Right ventricle myocardium inferior (tissue), 1 donor: Measurements from ENCODE around the gene SLF2. TPM values are rescaled to one million over a fixed set of nuclear protein-coding genes. Genes with fewer than 3 reads are reported as not detected.

Source experiments
- microRNA-seq: library from miRNA; unstranded; fragments of <30 nt; microRNA quantifications from one replicate; pipeline ENCODE4 v1.2.0, GENCODE V29; 2020
- total RNA-seq: library from RNA; stranded (reverse); fragmentation: NEBNext Ultra II Directional; extraction: Animal tissue kit (Norgen Biotek cat#: 25700); gene quantifications from one replicate; pipeline ENCODE4 v1.2.1, GENCODE V29; 2021
- donor health status: DM: no; HTN: yes; CAD: no; lungs with severe emphysema.

Gene SLF2
- total RNA-seq, 1 donor from 2014 or later, result 17.0 TPM

Small RNA genes lying within 50 kb of the gene (microRNA-seq; reads per million reads assigned to microRNA genes)
- not detected for gene MIR608

Other genes starting within 250 kb of the SLF2 start
- gene PAX2, start 167.4 kb upstream of the SLF2 start, total RNA-seq, result not detected
- gene SEMA4G, start 56.5 kb downstream of the SLF2 start, total RNA-seq, result 1.5 TPM
- gene MRPL43, start 74.5 kb downstream of the SLF2 start, total RNA-seq, result 58.3 TPM
- 6.6 TPM for gene TWNK, start 74.6 kb downstream of the SLF2 start, total RNA-seq
- 43.4 TPM for gene LZTS2, start 86.8 kb downstream of the SLF2 start, total RNA-seq
- gene PDZD7, start 118.2 kb downstream of the SLF2 start, total RNA-seq, result 0.22 TPM
- 14.1 TPM for gene SFXN3, start 118.3 kb downstream of the SLF2 start, total RNA-seq
- 4.8 TPM for gene KAZALD1, start 149.0 kb downstream of the SLF2 start, total RNA-seq
- gene TLX1, start 218.3 kb downstream of the SLF2 start, total RNA-seq, result not detected